WI38 (cell line): ENCODE results near the gene SLC11A1.

ENCODE experiments used
- H3K4me3 ChIP-seq: 2 replicates; pipeline ENCODE4 v1.5.1; 2011; ENCODE audit warnings: low read depth, mild to moderate bottlenecking, control low read depth, low read length
- TF ChIP-seq, protein P1 (sequence below): IDR thresholded peaks from 2 replicates; pipeline ENCODE4 v1.5.1; 2012; ENCODE audit warnings: low read depth, mild to moderate bottlenecking, control low read depth, low read length

SLC11A1 gene, protein sequence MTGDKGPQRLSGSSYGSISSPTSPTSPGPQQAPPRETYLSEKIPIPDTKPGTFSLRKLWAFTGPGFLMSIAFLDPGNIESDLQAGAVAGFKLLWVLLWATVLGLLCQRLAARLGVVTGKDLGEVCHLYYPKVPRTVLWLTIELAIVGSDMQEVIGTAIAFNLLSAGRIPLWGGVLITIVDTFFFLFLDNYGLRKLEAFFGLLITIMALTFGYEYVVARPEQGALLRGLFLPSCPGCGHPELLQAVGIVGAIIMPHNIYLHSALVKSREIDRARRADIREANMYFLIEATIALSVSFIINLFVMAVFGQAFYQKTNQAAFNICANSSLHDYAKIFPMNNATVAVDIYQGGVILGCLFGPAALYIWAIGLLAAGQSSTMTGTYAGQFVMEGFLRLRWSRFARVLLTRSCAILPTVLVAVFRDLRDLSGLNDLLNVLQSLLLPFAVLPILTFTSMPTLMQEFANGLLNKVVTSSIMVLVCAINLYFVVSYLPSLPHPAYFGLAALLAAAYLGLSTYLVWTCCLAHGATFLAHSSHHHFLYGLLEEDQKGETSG

DNA sequence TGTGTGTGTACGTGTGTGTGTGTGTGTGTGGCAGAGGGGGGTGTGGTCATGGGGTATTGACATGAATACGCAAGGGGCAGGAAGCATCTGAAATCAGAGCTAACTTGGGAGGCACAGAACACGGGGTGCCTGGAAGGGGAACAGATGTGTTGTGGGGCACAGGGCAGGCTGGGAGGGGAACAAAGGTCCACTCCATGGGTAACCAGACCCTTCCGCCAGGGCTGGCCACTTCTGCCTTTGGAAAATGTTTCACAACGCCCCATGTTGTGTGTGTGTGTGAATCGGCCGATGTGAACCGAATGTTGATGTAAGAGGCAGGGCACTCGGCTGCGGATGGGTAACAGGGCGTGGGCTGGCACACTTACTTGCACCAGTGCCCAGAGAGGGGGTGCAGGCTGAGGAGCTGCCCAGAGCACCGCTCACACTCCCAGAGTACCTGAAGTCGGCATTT lies at the start of gene SLC11A1:
Gene SLC11A1 (plus strand): TSS at position 358 of the 451 bp plus-strand sequence. CDS start 96 bp downstream, outside the sequence.
- H3K4me3 ChIP-seq, result no peak within 1 kb of the TSS
- TF ChIP-seq, protein P1, sequence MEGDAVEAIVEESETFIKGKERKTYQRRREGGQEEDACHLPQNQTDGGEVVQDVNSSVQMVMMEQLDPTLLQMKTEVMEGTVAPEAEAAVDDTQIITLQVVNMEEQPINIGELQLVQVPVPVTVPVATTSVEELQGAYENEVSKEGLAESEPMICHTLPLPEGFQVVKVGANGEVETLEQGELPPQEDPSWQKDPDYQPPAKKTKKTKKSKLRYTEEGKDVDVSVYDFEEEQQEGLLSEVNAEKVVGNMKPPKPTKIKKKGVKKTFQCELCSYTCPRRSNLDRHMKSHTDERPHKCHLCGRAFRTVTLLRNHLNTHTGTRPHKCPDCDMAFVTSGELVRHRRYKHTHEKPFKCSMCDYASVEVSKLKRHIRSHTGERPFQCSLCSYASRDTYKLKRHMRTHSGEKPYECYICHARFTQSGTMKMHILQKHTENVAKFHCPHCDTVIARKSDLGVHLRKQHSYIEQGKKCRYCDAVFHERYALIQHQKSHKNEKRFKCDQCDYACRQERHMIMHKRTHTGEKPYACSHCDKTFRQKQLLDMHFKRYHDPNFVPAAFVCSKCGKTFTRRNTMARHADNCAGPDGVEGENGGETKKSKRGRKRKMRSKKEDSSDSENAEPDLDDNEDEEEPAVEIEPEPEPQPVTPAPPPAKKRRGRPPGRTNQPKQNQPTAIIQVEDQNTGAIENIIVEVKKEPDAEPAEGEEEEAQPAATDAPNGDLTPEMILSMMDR, result no peak

GRCh38 chr2:218332288-218332687 lies 49.8 kb upstream of the SLC11A1 start:
- TF ChIP-seq, protein P1, result no peak
- H3K4me3 ChIP-seq, result no peak overlapping the region

- TF ChIP-seq, protein P1, result no peak
- H3K4me3 ChIP-seq, result no peak overlapping the region
These were observed 49.0 kb upstream of the SLC11A1 start for GRCh38 chr2:218332920-218333645.

DNA sequence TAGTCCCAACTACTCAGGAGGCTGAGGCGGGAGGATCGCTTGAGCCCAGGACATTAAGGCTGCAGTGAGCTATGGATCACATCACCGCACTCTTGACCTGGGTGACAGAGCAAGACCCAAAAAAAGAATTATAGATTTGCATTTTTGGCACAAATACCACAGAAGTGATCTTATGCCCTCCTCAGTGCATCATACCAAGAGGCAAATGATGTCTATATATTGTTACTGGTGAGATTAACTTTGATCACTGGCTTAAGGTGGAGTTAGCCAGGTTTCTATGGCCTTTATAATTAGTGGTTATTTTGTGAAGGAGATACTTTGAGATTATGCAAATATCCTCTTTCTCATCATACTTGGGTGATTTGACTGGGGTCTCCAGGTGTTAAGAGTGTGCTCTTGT lies 47.5 kb upstream of the SLC11A1 start:
- TF ChIP-seq, protein P1, result no peak
- H3K4me3 ChIP-seq, result no peak overlapping the region

GRCh38 chr2:218340656-218341055 lies 41.4 kb upstream of the SLC11A1 start:
- no peak overlapping the region for H3K4me3 ChIP-seq
- TF ChIP-seq, protein P1, result no peak

- H3K4me3 ChIP-seq, result no peak overlapping the region
- TF ChIP-seq, protein P1, result no peak
These were observed 40.7 kb upstream of the SLC11A1 start for GRCh38 chr2:218341381-218341780.

GRCh38 chr2:218342837-218343236 lies 39.2 kb upstream of the SLC11A1 start:
- H3K4me3 ChIP-seq, result no peak overlapping the region
- TF ChIP-seq, protein P1, result no peak
